GM19455 (cell line): ENCODE measurements around the gene BACH2.
"Not testable (repeated sequence)": the region's sequence is repeated elsewhere in the genome, so short reads cannot be mapped to it uniquely, and the experiment has no call there.

ENCODE experiments used
- ATAC-seq: cut with Tn5 transposase; IDR thresholded peaks from one replicate; pipeline ENCODE4 v1.9.1; 2021; ENCODE audit not compliant: unreplicated experiment

BACH2 gene

DNA sequence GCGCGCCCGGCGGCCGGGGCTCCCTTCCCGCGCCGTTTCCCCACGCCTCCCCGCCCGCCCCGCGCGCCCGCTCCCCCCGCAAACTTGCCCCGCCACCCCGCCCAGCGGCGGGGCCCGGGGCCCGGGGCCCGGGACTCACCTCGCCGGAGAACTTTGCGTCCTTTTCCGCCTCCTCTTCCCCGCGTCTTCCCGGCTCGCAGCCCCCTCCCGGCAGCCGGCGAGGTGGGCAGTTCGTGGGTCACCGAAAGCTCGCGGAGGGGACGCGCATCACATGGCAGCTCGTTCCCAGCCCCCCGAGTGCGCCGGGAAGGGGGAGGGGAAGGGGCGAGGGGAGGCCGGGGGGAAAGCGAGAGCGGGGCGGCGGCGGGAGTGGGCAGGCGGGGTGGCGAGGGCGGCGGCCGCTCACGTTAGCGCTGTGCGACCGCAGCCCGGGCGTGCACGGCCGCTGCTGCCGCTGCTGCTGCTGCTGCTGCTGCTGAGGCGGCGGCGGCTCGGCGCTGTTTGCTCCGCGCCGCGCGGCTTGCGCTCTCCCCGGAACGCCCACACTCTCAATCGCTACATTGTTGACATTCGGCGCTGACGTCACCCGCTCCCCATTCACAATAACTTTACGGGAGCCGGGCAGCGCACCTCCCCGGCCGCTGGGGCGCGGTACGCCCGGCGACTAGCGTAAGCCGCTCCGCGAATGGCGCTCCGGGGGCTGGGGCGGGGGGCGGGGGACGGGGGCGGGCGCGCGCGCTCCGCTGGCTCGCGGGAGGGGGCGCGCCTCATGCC is at the start of gene BACH2:
TSS of gene BACH2 (minus strand) at position 503 of the 774 bp plus-strand sequence. CDS start 287,999 bp downstream, outside the sequence.
- peak; percentile 67 for ATAC-seq

GRCh38 chr6:90343576-90343975 is 46.9 kb upstream of the BACH2 start:
- ATAC-seq: no peak

DNA sequence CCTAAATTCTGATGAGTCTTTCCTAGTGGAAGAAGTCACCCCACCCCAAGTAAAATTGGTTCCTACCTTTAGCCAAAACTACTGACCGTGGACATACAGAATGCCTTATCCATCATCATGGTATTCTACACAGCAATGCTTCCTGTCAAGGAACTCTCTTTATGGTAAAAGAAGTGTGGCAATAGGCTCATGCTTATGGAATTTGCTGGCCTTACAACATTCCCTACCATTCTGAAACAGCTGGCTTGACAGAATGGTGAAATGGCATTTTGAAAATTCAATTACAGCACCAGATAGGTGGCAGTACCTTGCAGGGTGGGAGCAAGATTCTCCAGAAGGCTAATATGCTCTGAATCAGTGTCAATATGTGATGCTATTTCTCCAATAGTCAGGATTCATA is 41.8 kb upstream of the BACH2 start:
- ATAC-seq: no peak

DNA sequence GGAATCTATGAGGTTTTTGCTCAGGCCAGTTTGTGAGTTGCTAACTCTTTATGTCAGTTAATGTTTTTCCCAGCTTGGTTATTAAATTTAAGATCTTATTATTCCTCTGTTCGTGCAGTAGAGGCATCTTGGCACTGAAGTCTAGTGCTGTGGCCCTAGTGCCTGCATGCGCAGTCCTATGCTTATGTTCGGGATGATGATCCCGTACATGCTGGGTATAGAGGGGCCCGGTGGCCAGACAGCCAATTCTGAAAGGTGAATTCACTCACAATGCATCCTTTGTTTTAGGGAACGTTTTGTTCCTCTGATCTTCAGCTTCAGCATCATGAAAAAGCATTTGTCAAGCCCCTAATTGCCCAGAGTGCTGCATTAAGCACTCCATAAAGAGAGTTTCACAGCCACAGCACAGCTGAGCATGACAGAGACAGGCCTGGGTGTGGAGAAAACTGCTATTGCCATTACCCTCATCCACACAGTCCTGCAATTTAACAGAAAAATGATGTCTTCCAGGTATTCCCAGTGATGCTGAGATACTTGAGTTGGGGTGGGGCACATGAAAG is 39.8 kb upstream of the BACH2 start:
- no peak for ATAC-seq

GRCh38 chr6:90333928-90334327 is 37.3 kb upstream of the BACH2 start:
- ATAC-seq: no peak

- ATAC-seq: not testable (repeated sequence)
Observed at GRCh38 chr6:90332978-90333543, 36.4 kb upstream of the BACH2 start.

DNA sequence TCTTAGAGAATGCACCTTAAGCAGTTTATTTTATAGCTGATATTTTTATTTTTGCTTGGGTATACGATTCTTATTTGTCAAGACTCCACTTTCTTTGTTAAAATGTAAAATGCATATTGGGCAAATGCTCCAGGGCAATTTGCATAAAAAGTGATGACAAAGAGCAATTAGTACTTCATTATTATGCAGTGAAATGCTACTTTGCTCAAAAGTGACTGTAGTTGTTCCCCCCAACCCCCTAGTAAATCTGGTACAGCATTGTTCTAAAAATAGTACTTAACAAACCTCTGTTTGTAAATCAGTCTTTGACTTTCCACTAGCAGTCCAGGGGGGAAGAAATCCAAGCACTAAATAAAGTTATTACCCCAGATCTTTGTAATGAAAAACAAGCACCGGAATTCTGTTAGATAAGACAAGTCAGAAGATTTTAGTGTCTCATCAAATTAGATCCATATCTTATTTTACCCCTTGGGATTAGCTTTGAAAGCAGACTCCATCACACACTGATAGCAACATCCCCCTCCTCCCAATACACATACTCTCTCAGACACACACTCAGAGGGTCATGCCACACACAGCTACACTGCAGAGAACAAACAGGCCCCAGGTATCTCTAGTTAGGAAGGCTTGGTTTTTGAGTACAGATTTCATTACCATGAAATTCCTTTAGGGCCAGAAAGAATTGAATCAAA is 32.9 kb upstream of the BACH2 start:
- no peak for ATAC-seq

GRCh38 chr6:90328004-90328403 is 31.4 kb upstream of the BACH2 start:
- no peak for ATAC-seq

DNA sequence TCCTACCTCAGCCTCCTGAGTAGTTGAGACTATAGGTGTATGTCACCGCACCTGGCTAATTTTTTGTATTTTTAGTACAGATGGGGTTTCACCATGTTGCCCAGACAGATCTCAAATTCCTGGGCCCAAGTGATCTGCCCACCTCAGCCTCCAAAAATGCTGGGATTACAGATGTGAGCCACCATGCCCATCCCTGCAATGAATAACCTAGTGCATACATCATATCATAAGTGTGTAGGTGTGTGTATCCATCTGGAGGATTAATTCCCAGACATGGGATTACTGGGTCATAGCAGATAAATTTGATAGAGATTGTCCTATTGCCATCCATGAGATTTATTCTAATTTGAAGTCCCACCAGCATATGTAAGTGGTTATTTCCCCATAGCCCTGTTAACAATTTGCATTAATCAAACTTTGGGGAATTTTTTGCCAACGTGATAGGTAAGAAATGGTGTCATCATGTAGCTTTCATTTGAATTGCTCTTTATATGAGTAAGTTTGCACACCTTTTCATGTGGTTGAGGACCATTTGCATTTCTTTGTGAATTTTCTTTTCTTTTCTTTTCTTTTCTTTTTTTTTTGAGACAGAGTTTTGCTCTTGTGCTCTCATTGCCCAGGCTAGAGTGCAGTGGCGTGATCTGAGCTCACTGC is 29.9 kb upstream of the BACH2 start:
- no peak for ATAC-seq

DNA sequence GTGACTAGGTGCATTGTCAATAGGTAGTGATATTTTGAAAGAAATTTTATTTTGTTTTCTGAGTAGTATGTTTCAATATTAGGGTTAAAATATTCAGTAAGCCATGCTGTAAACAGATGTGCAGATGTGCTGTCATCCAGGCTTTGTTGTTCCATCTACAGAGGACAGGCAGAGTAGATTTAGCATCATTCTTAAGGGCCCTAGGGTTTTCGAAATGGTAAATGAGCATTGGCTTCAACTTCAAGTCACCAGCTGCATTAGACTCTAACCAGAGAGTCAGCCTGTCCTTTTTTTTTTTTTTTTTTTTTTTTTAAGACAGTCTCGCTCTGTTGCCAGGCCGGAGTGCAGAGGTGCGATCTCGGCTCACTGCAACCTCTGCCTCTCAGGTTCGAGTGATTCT is 27.1 kb upstream of the BACH2 start:
- ATAC-seq: no peak

DNA sequence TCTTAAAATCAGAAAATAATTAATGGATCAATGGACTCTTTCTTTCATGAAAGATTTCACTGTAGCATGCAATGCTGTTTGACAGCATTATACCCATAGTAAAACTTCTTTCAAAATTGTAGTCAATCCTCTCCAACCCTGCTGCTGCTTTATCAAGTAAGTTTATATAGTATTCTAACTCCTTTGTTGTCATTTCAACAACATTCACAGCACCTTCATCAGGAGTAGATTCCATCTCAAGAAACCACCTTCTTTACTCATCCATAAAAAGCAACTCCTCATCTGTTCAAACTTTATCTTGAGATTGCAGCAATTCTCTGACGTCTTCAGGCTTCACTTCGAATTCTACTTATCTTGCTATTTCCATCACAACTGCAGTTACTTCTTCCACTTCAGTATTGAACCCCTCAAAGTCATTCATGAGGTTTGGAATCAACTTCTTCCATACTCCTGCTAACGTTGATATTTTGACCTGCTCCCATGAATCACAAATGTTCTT is 26.4 kb upstream of the BACH2 start:
- ATAC-seq: no peak

DNA sequence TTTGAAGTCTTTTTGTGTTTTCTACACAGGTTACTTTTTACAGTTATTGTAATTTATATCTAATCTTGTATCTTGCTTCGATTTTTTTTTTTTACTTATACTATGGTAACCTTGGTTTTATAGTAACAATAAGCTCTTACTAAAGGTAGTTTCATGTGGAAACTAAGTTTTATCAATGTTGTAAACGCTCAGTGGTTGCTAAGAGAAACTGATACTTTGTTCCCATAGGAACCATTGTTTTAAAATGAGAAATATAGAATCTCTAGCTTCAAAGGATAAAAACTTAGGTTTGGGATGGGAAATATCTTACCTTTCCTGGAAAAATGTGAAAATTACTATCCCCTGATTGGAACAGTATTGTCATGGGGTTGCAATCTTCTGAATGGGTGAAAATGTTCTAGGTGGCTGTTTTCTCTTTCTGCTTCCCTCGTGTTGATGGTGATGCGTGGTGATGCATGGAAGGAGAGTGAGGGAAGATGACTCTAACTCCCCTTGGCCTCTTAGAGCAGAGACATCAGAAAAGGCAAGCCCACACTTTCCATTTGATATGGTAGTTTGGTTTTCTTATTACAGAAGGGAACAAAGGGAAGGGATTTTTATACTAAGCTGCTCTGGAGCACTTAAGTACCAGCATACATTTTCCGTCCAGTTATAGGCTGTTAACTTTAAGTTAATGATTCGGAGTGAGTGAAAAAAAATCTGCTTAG is 23.5 kb upstream of the BACH2 start:
- ATAC-seq: no peak

GRCh38 chr6:90319044-90319443 is 22.4 kb upstream of the BACH2 start:
- no peak for ATAC-seq

- no peak for ATAC-seq
Observed at GRCh38 chr6:90315986-90316385, 19.3 kb upstream of the BACH2 start.

GRCh38 chr6:90315354-90315950 is 18.8 kb upstream of the BACH2 start:
- ATAC-seq: no peak

- no peak for ATAC-seq
Observed at GRCh38 chr6:90314514-90314913, 17.9 kb upstream of the BACH2 start.

GRCh38 chr6:90311569-90311968 is 14.9 kb upstream of the BACH2 start:
- ATAC-seq: no peak

DNA sequence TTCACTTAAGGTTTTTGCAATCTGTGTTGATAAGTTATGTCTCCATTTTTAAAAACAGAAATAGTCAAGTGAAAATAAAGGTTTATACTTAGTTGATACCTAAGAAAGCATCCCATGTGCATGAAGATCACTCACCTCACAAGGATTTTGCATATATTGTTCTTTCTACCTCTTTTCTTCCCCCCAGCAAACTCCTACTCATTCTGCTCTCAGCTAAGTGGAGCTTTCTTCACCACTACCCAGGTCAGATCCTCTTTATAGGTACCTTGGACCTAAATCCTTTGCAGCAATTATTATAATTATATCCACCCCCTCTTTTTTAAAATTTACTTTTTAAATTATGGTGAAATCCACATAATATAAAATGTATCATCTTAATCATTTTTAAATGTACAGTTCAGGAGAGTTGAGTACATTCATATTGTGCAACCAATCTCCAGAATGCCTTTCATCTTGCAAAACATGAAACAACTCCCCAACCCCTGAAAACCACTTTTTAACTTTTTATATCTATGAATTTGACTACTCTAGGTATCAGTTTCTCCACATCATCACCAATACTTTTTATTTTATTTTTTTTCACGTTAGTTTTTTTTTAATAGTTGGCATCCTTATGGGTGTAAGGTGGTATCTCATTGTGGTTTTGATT is 9.3 kb upstream of the BACH2 start:
- ATAC-seq: no peak

DNA sequence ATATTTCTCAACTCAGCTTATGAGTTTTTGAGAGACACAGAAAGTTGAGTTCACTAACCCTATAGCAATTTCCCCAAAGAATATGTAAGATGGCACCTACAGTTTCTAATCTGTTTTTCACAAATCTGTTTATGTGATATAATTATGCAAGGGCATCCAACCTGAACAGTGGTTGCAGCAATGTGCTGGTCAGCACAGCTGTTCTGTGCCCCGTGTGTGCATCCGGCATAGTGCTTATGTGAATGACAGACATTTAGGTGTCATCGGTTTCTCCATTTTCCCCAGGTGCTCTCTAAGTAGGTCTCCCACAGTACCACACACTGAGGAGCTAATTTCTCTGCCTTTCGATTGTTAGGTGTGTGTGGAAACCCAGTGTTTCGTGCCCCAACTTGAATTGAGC is 7.7 kb upstream of the BACH2 start:
- ATAC-seq: no peak

DNA sequence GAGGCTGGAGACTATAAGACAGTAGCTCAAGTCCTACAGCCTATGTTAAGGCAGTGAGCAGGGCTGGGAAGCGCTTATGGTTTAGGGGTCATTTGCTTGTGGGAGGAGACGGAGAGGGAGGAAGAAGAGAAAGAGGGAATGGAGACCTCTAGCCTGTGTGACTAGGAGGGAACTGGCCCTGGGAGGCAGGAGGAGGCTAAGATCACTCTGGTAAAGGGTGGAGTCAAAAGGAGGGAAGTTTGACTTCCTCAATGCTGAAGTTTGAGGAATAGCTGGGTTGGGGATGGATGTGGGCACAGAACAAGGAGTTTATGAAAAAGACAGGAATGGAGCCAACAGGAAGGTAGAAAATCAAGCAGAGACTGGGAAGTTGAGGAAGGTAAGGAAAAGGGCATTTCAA is 6.4 kb upstream of the BACH2 start:
- ATAC-seq: no peak
